Fibroblast of lung (primary cell): ENCODE data around the gene RAB44. TPM values are rescaled to one million over a fixed set of nuclear protein-coding genes. Genes with fewer than 3 reads are reported as not detected.

ENCODE experiments used
- DNase-seq, 2 donors: peaks; one replicate each; pipeline versions ENCODE4 v3.0.0 to v3.0.0-alpha.2; 2010; ENCODE audit warnings: low read depth in 2 of 2
- H2AFZ ChIP-seq: 2 replicates; pipeline ENCODE4 v1.5.1; 2012; ENCODE audit warnings: low read length, control low read depth, inconsistent platforms
- H3K27ac ChIP-seq: 2 replicates; pipeline ENCODE4 v1.5.1; 2011; ENCODE audit warnings: low read length, control low read depth; ENCODE audit not compliant: insufficient read depth
- H3K27me3 ChIP-seq: 2 replicates; pipeline ENCODE4 v1.5.1; 2011; ENCODE audit warnings: mild to moderate bottlenecking, low read length; ENCODE audit not compliant: control insufficient read depth, insufficient read depth
- H3K36me3 ChIP-seq: 2 replicates; pipeline ENCODE4 v1.5.1; 2011; ENCODE audit warnings: low read length; ENCODE audit not compliant: control insufficient read depth, insufficient read depth
- H3K4me1 ChIP-seq: 2 replicates; pipeline ENCODE4 v1.5.1; 2011; ENCODE audit warnings: low read length; ENCODE audit not compliant: control insufficient read depth, insufficient read depth; ENCODE audit errors: extremely low read depth
- H3K4me2 ChIP-seq: 2 replicates; pipeline ENCODE4 v1.5.1; 2011; ENCODE audit warnings: low read length, control low read depth; ENCODE audit not compliant: insufficient read depth; ENCODE audit errors: extremely low read depth
- H3K4me3 ChIP-seq, 4 experiments: fragments of 200-600 bp in 1 of 4; sonication (generic) in 1 of 4; replicated peaks in 1 of 4; 2 replicates each; pipeline ENCODE4 v1.5.1; 2011 to 2016; ENCODE audit warnings: low read length in 4 of 4, low read depth in 3 of 4, mild to moderate bottlenecking in 3 of 4, control low read depth in 2 of 4, inconsistent platforms in 1 of 4, mixed read lengths in 1 of 4; ENCODE audit not compliant: insufficient read depth in 1 of 4; ENCODE audit errors: control extremely low read depth in 1 of 4
- H3K79me2 ChIP-seq: 2 replicates; pipeline ENCODE4 v1.5.1; 2012; ENCODE audit warnings: mild to moderate bottlenecking, low read length, inconsistent platforms; ENCODE audit not compliant: control insufficient read depth, insufficient read depth
- H3K9ac ChIP-seq: 2 replicates; pipeline ENCODE4 v1.5.1; 2011; ENCODE audit warnings: mild to moderate bottlenecking, low read length, control low read depth; ENCODE audit not compliant: insufficient read depth
- H3K9me3 ChIP-seq: 2 replicates; pipeline ENCODE4 v1.5.1; 2012; ENCODE audit warnings: low read depth, low read length; ENCODE audit not compliant: control insufficient read depth, insufficient read depth
- H4K20me1 ChIP-seq: 2 replicates; pipeline ENCODE4 v1.5.1; 2011; ENCODE audit warnings: low read length; ENCODE audit not compliant: control insufficient read depth, insufficient read depth; ENCODE audit errors: extremely low read depth
- CTCF ChIP-seq, 2 donors: IDR thresholded peaks in 1 of 2; conservative IDR thresholded peaks in 1 of 2; 1 replicate in 1 of 2; 2 replicates in 1 of 2; pipeline ENCODE4 v1.5.1; 2011 to 2012; ENCODE audit warnings: low read length in 2 of 2, control low read depth in 1 of 2, inconsistent platforms in 1 of 2, low read depth in 1 of 2, mild to moderate bottlenecking in 1 of 2
- EZH2 ChIP-seq: IDR thresholded peaks from 2 replicates; pipeline ENCODE4 v1.5.1; 2012; ENCODE audit warnings: low read length, control low read depth, mild to moderate bottlenecking; ENCODE audit errors: missing control alignments
- polyA plus RNA-seq, 2 donors: library from polyadenylated mRNA; depleted of rRNA in 1 of 2; stranded (reverse) in 1 of 2; unstranded in 1 of 2; fragments of >200 nt; gene quantifications; 2 replicates each; pipeline ENCODE4 v1.2.1, GENCODE V29; 2011 to 2012; ENCODE audit warnings: missing spikeins in 1 of 2
- total RNA-seq: library from RNA; depleted of rRNA; stranded (reverse); fragments of >200 nt; gene quantifications from 2 replicates; pipeline ENCODE4 v1.2.1, GENCODE V29; 2014

RAB44 gene
- total and polyA plus RNA-seq, 2 donors (not counting 1 experiment from before 2014, with no cell fraction given), result under 0.01 TPM; not detected in 1

- TF ChIP-seq EZH2, result no peak
- no peak overlapping the region for H3K4me2 ChIP-seq
- no peaks in the 10 kb centered on the region for H3K4me1 ChIP-seq
- no peaks in the 10 kb centered on the region for H3K36me3 ChIP-seq
- H3K79me2 ChIP-seq, result no peaks in the 10 kb centered on the region
- H3K27ac ChIP-seq, result no peak overlapping the region
- no peak overlapping the region for H2AFZ ChIP-seq
- no peak overlapping the region for H3K4me3 ChIP-seq
- no peak for DNase-seq
- no peaks in the 10 kb centered on the region for H3K9me3 ChIP-seq
- H4K20me1 ChIP-seq, result no peaks in the 10 kb centered on the region
- no peak overlapping the region for H3K9ac ChIP-seq
- H3K27me3 ChIP-seq, result peaks cover 15% of the 10 kb centered on the region
These were observed 81.6 kb downstream of the RAB44 start for GRCh38 chr6:36779227-36779626.

GRCh38 chr6:36780442-36781177, 83.0 kb downstream of the RAB44 start:
- Histone ChIP-seq H3K36me3 (no peaks in the 10 kb centered on the region), H3K4me1 (no peaks in the 10 kb centered on the region), H3K27me3 (peaks cover 15% of the 10 kb centered on the region)

GRCh38 chr6:36781669-36782068, 84.0 kb downstream of the RAB44 start:
- H3K9me3 ChIP-seq, result no peaks in the 10 kb centered on the region
- H3K4me1 ChIP-seq, result no peaks in the 10 kb centered on the region
- no peak overlapping the region for H3K4me3 ChIP-seq
- no peaks in the 10 kb centered on the region for H4K20me1 ChIP-seq
- H3K36me3 ChIP-seq, result no peaks in the 10 kb centered on the region
- no peak overlapping the region for H2AFZ ChIP-seq
- H3K79me2 ChIP-seq, result no peaks in the 10 kb centered on the region
- no peak overlapping the region for H3K4me2 ChIP-seq
- H3K9ac ChIP-seq, result no peak overlapping the region
- H3K27me3 ChIP-seq, result peaks cover 15% of the 10 kb centered on the region
- no peak for DNase-seq
- no peak for TF ChIP-seq CTCF (conservative IDR thresholded peaks at IDR 0.05 in 1 of 2, IDR thresholded peaks at IDR 0.05 in 1 of 2; ENCODE audit: low read depth in 1 of 2, low read length in 2 of 2)
- no peak overlapping the region for H3K27ac ChIP-seq

More at GRCh38 chr6:36780442-36781177, 83.0 kb downstream of the RAB44 start:
- no peak overlapping the region for H3K4me2 ChIP-seq
- H3K9me3 ChIP-seq, result no peaks in the 10 kb centered on the region
- H3K9ac ChIP-seq, result no peak overlapping the region
- H3K79me2 ChIP-seq, result no peaks in the 10 kb centered on the region
- no peak overlapping the region for H3K27ac ChIP-seq
- H2AFZ ChIP-seq, result no peak overlapping the region
- H4K20me1 ChIP-seq, result no peaks in the 10 kb centered on the region
- no peak overlapping the region for H3K4me3 ChIP-seq
- TF ChIP-seq EZH2, result no peak
- TF ChIP-seq CTCF (conservative IDR thresholded peaks at IDR 0.05 in 1 of 2, IDR thresholded peaks at IDR 0.05 in 1 of 2; ENCODE audit: low read depth in 1 of 2, low read length in 2 of 2), result no peak
- DNase-seq, result no peak

Other genes starting within 250 kb of the RAB44 start
- gene STK38, start 150.3 kb upstream of the RAB44 start, total RNA-seq, result 17.7 and 26.9 TPM in 2 replicates
- gene STK38, start 150.3 kb upstream of the RAB44 start, polyA plus RNA-seq, result 28.9 and 42.6 TPM in 2 replicates
- 191 and 200 TPM in 2 replicates for gene SRSF3, start 103.5 kb upstream of the RAB44 start, total RNA-seq
- gene SRSF3, start 103.5 kb upstream of the RAB44 start, polyA plus RNA-seq, result 435 and 493 TPM in 2 replicates
- 470 and 900 TPM in 2 replicates for gene CDKN1A, start 19.1 kb upstream of the RAB44 start, total RNA-seq
- 166 and 238 TPM in 2 replicates for gene CDKN1A, start 19.1 kb upstream of the RAB44 start, polyA plus RNA-seq
- gene CPNE5, start 141.6 kb downstream of the RAB44 start, total RNA-seq, result 0.26 TPM in 1 of 2 replicates, not detected in the other
- 0.02 TPM in 2 replicates for gene CPNE5, start 141.6 kb downstream of the RAB44 start, polyA plus RNA-seq
- 12.8 and 17.5 TPM in 2 replicates for gene PPIL1, start 177.0 kb downstream of the RAB44 start, total RNA-seq
- gene PPIL1, start 177.0 kb downstream of the RAB44 start, polyA plus RNA-seq, result 30.6 and 37.6 TPM in 2 replicates
- 37.8 and 47.1 TPM in 2 replicates for gene C6orf89, start 188.1 kb downstream of the RAB44 start, total RNA-seq
- gene C6orf89, start 188.1 kb downstream of the RAB44 start, polyA plus RNA-seq, result 58.8 and 66.7 TPM in 2 replicates